ENCODE results near the gene WDR17.

Gene WDR17

GRCh38 chr4:176102414-176103063, 36.9 kb downstream of the WDR17 start:
- no peak for DNase-seq

- DNase-seq = no peak
These were observed 42.1 kb downstream of the WDR17 start for GRCh38 chr4:176107695-176108094.

- DNase-seq = peak; percentile 8
These were observed 58.2 kb downstream of the WDR17 start for GRCh38 chr4:176123710-176124407.

- DNase-seq = no peak
These were observed 59.4 kb downstream of the WDR17 start for GRCh38 chr4:176125063-176125462.

GRCh38 chr4:176134670-176135069, 69.0 kb downstream of the WDR17 start:
- no peak for DNase-seq

GRCh38 chr4:176137631-176138030, 72.0 kb downstream of the WDR17 start:
- DNase-seq = no peak

- no peak for DNase-seq
These were observed 73.9 kb downstream of the WDR17 start for GRCh38 chr4:176139518-176139917.

- no peak for DNase-seq
These were observed 76.6 kb downstream of the WDR17 start for GRCh38 chr4:176142253-176142652.

GRCh38 chr4:176149680-176150355, 84.2 kb downstream of the WDR17 start:
- DNase-seq = no peak

GRCh38 chr4:176150356-176150682, 84.7 kb downstream of the WDR17 start:
- no peak for DNase-seq

GRCh38 chr4:176150704-176151103, 85.1 kb downstream of the WDR17 start:
- no peak for DNase-seq

- no peak for DNase-seq
These were observed 87.5 kb downstream of the WDR17 start for GRCh38 chr4:176153124-176153523.

- DNase-seq = no peak
These were observed 91.0 kb downstream of the WDR17 start for GRCh38 chr4:176156656-176157055.

- no peak for DNase-seq
These were observed 97.4 kb downstream of the WDR17 start for GRCh38 chr4:176163041-176163440.

GRCh38 chr4:176185051-176185450, 119.4 kb downstream of the WDR17 start:
- no peak for DNase-seq

- no peak for DNase-seq
These were observed 120.4 kb downstream of the WDR17 start for GRCh38 chr4:176186067-176186466.

GRCh38 chr4:176186671-176187395, 121.2 kb downstream of the WDR17 start:
- DNase-seq = no peak

GRCh38 chr4:176187624-176188023, 122.0 kb downstream of the WDR17 start:
- DNase-seq = no peak

- no peak for DNase-seq
These were observed 123.0 kb downstream of the WDR17 start for GRCh38 chr4:176188654-176189053.

GRCh38 chr4:176189891-176190795, 124.5 kb downstream of the WDR17 start:
- DNase-seq = no peak

- DNase-seq = peak; percentile 9
These were observed 126.3 kb downstream of the WDR17 start for GRCh38 chr4:176191974-176192373.

- DNase-seq = no peak
These were observed 127.5 kb downstream of the WDR17 start for GRCh38 chr4:176193126-176193525.

GRCh38 chr4:176193938-176194337, 128.3 kb downstream of the WDR17 start:
- DNase-seq = no peak

Measured in NCI-H146 (cell line).